Hepatocyte (in vitro differentiated cells): Measurements from ENCODE around the gene KCNH3.

ENCODE experiments used
- CTCF ChIP-seq: fragments of 200-600 bp; sonication (generic); IDR thresholded peaks from 2 replicates; pipeline ENCODE4 v1.5.1; 2016; ENCODE audit warnings: antibody characterized with exemption, mild to moderate bottlenecking; ENCODE audit not compliant: poor library complexity
- EZH2 ChIP-seq: fragments of 200-600 bp; sonication (generic); IDR thresholded peaks from 2 replicates; pipeline ENCODE4 v1.6.1; 2016; ENCODE audit warnings: antibody characterized with exemption, mild to moderate bottlenecking, borderline replicate concordance

- no peak for TF ChIP-seq CTCF
- TF ChIP-seq EZH2, result no peak
These were observed 27.4 kb upstream of the KCNH3 start for GRCh38 chr12:49511410-49511809.
